ENCODE data around the gene PADI6. TPM values are rescaled to one million over a fixed set of nuclear protein-coding genes. Genes with fewer than 3 reads are reported as not detected.

Gene PADI6
- total RNA-seq: not detected

DNA sequence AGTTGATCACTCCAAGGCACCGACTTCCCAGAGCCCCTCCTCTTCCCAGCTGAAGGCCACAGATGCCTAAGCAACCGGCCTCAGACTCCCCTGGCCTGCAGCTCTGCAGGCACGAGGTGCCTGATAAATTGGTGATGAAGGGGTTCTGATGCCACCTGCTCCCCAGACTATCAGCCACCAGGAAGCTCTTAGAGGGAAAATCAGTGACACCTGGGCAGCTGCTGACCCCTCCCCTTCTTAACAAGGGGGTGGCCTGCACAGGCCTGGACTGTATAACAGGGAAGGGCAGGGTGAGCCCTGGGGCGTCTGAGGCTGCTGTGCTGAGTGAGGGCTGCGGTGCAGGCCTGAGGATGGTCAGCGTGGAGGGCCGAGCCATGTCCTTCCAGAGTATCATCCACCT, at the start of gene PADI6:
Gene PADI6 (plus strand): TSS at position 301 of the 400 bp plus-strand sequence. CDS start 50 bp downstream, at position 351.

DNA sequence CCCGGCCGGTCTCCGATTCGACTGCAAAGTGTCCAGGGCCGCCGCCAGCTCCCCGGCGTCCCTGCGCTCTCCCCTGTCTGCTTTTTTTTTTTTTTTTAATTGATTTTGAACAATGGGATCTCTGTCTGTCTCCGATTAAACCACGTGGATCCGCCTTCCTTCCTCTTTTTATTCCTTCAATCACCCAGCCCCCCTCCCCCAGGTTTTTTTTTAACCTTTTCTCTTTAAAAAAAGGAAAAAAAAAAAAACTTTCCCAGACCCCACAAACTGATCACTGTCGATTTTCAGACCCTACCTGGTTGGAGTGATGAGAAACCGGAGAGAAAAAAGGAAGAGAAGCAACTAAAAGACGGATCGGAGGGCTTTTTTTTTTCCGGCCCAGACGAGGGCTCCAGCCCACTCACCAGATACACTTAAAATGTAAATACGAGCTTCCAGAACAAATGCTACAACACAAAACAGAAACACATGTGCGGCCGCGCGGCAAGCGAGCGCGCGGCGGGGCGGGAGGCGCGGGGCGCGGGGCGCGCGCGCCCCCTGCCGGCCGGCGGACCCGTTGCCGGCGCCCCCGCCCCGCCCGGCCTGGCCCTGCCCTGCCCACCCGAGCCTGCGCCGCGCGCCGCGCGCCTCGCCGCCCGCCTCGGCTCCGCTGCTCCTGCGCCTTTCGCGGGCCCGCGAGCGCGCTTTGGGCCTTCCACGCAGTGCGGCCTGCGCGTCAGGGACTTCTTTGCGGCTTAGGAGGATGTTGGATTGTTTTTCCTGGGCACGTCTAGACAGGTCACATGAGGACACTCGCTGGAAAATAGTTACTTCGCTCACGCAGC, 67.5 kb downstream of the PADI6 start, which contains the start of gene RCC2:
Gene RCC2 (minus strand): TSS at position 428 of the 824 bp plus-strand sequence. CDS start 1,163 bp downstream, outside the sequence.

Other genes starting within 250 kb of the PADI6 start
- under 1 TPM in 1 of 2 donors, not detected in 1; under 0.01 TPM for gene PADI1, start 167.1 kb upstream of the PADI6 start, total RNA-seq
- gene PADI3, start 123.1 kb upstream of the PADI6 start, total RNA-seq: not detected
- gene PADI4, start 64.0 kb upstream of the PADI6 start, total RNA-seq: not detected
- gene RCC2, start 67.5 kb downstream of the PADI6 start, total RNA-seq: 100 to 1,000 TPM in 1 of 2 donors, 10 to 100 TPM in 1; 84.0 to 130 TPM
- 10 to 100 TPM; 10.3 to 29.3 TPM for gene ARHGEF10L, start 167.5 kb downstream of the PADI6 start, total RNA-seq

All from melanocyte of skin (primary cell).